H1 (cell line): ENCODE data around the gene RASGRP4. TPM values are rescaled to one million over a fixed set of nuclear protein-coding genes. Genes with fewer than 3 reads are reported as not detected.

Experiments
- CTCF ChIA-PET: fragments of 300-600 bp; sonication (Branson Sonifier 250); formaldehyde crosslinking; loops from one replicate; lab custom pipeline; 2021; ENCODE audit not compliant: partially characterized antibody; lab: Charles Lee
- POLR2A ChIA-PET: fragments of 300-600 bp; sonication (Branson Sonifier 250); formaldehyde crosslinking; loops from one replicate; lab custom pipeline; 2021; ENCODE audit warnings: inconsistent platforms; ENCODE audit not compliant: partially characterized antibody; lab: Charles Lee
- DNase-seq, 2 experiments: peaks; one replicate each; pipeline versions ENCODE4 v3.0.0 to v3.0.0-alpha.2; 2010 to 2022; ENCODE audit warnings: low spot score in 2 of 2, low read depth in 1 of 2, mixed read lengths in 1 of 2
- FAIRE-seq: peaks from 2 replicates; lab custom pipeline; 2011; peaks lifted over from hg19 to GRCh38; lab: Jason Lieb, UNC
- H2AFZ ChIP-seq: 2 replicates; pipeline ENCODE4 v1.8.1; 2012; ENCODE audit warnings: low read length, inconsistent platforms
- H2AK5ac ChIP-seq: 2 replicates; pipeline ENCODE4 v1.6.1; 2013; ENCODE audit warnings: low read depth, low read length
- H2BK120ac ChIP-seq: replicated peaks from 2 replicates; pipeline ENCODE3; 2013; ENCODE audit warnings: low read depth, low read length, inconsistent platforms
- H2BK12ac ChIP-seq: 2 replicates; pipeline ENCODE4 v1.6.1; 2013; ENCODE audit warnings: low read depth, low read length
- H2BK15ac ChIP-seq: 2 replicates; pipeline ENCODE4 v1.6.1; 2013; ENCODE audit warnings: low read length
- H2BK20ac ChIP-seq: 2 replicates; pipeline ENCODE4 v1.6.1; 2013; ENCODE audit warnings: low read length
- H2BK5ac ChIP-seq: 2 replicates; pipeline ENCODE4 v1.6.1; 2013; ENCODE audit warnings: low read depth, low read length
- H3K14ac ChIP-seq: 2 replicates; pipeline ENCODE4 v1.6.1; 2013; ENCODE audit warnings: inconsistent platforms; ENCODE audit not compliant: insufficient read length
- H3K18ac ChIP-seq: 2 replicates; pipeline ENCODE4 v1.6.1; 2013; ENCODE audit warnings: low read length; ENCODE audit errors: extremely low read depth
- H3K23ac ChIP-seq: 2 replicates; pipeline ENCODE4 v1.6.1; 2013; ENCODE audit warnings: inconsistent platforms; ENCODE audit not compliant: insufficient read length
- H3K23me2 ChIP-seq: 2 replicates; pipeline ENCODE4 v1.6.1; 2013; ENCODE audit warnings: low read depth, low read length
- H3K27ac ChIP-seq: 2 replicates; pipeline ENCODE4 v1.6.1; 2011; ENCODE audit warnings: low read depth, low read length, inconsistent platforms
- H3K27me3 ChIP-seq, 4 experiments: replicated peaks in 1 of 4; 1 replicate in 1 of 4; 2 replicates in 3 of 4; pipeline versions ENCODE4 v1.6.1 to v1.8.1; 2011 to 2013; ENCODE audit warnings: low read length in 3 of 4, mild to moderate bottlenecking in 3 of 4, inconsistent platforms in 2 of 4, mixed read lengths in 2 of 4, moderate library complexity in 1 of 4; ENCODE audit not compliant: control insufficient read depth in 3 of 4, insufficient read depth in 3 of 4; ENCODE audit errors: extremely low read depth in 1 of 4
- H3K36me3 ChIP-seq, 4 experiments: 2 replicates each; pipeline versions ENCODE4 v1.6.1 to v1.8.1; 2011 to 2013; ENCODE audit warnings: mild to moderate bottlenecking in 4 of 4, low read length in 3 of 4, moderate library complexity in 2 of 4, control low read depth in 1 of 4, inconsistent platforms in 1 of 4; ENCODE audit not compliant: insufficient read depth in 4 of 4, control insufficient read depth in 2 of 4
- H3K4ac ChIP-seq: replicated peaks from 2 replicates; pipeline ENCODE3; 2013; ENCODE audit warnings: low read length, low read depth, mixed read lengths, inconsistent platforms; ENCODE audit not compliant: insufficient read length
- H3K4me1 ChIP-seq, 4 experiments: replicated peaks in 1 of 4; 1 replicate in 1 of 4; 2 replicates in 3 of 4; pipeline versions ENCODE4 v1.6.1 to v1.8.1; 2011 to 2013; ENCODE audit warnings: low read length in 3 of 4, inconsistent platforms in 2 of 4, mixed read lengths in 1 of 4; ENCODE audit not compliant: insufficient read depth in 4 of 4, control insufficient read depth in 3 of 4
- H3K4me2 ChIP-seq, 2 experiments: 2 replicates each; pipeline versions ENCODE4 v1.6.1 to v1.8.1; 2011 to 2013; ENCODE audit warnings: low read depth in 2 of 2, low read length in 2 of 2, control low read depth in 1 of 2, inconsistent platforms in 1 of 2, mild to moderate bottlenecking in 1 of 2; ENCODE audit not compliant: insufficient read depth in 1 of 2
- H3K4me3 ChIP-seq, 4 experiments: fragments of 200-600, 300-600 bp in 1 of 4; sonication (generic), shearing (Covaris generic), sonication (Bioruptor Twin) in 1 of 4; 2 replicates each; pipeline versions ENCODE4 v1.5.1 to v1.8.1; 2011 to 2016; ENCODE audit warnings: low read length in 4 of 4, low read depth in 3 of 4, control low read depth in 2 of 4, inconsistent platforms in 2 of 4, mild to moderate bottlenecking in 2 of 4, mixed read lengths in 1 of 4, moderate library complexity in 1 of 4; ENCODE audit not compliant: insufficient read depth in 2 of 4; ENCODE audit errors: extremely low read depth in 1 of 4
- H3K56ac ChIP-seq: replicated peaks from 2 replicates; pipeline ENCODE3; 2013; ENCODE audit warnings: low read depth, mild to moderate bottlenecking, mixed read lengths, low read length, inconsistent platforms; ENCODE audit not compliant: insufficient read length
- H3K79me1 ChIP-seq: 2 replicates; pipeline ENCODE4 v1.6.1; 2013; ENCODE audit warnings: low read depth, low read length, control low read depth
- H3K79me2 ChIP-seq, 2 experiments: 2 replicates each; pipeline versions ENCODE4 v1.6.1 to v1.8.1; 2012 to 2013; ENCODE audit warnings: low read length in 2 of 2, mild to moderate bottlenecking in 2 of 2, inconsistent platforms in 1 of 2; ENCODE audit not compliant: insufficient read depth in 2 of 2, control insufficient read depth in 1 of 2
- H3K9ac ChIP-seq, 4 experiments: replicated peaks in 1 of 4; 1 replicate in 1 of 4; 2 replicates in 3 of 4; pipeline versions ENCODE4 v1.6.1 to v1.8.1; 2011 to 2013; ENCODE audit warnings: low read depth in 3 of 4, low read length in 3 of 4, control low read depth in 2 of 4, mild to moderate bottlenecking in 2 of 4, moderate library complexity in 2 of 4, inconsistent platforms in 1 of 4; ENCODE audit errors: extremely low read depth in 1 of 4
- H3K9me3 ChIP-seq, 2 experiments: 2 replicates each; pipeline versions ENCODE4 v1.6.1 to v1.8.1; 2012 to 2013; ENCODE audit warnings: mild to moderate bottlenecking in 2 of 2, moderate library complexity in 2 of 2, control low read depth in 1 of 2, inconsistent platforms in 1 of 2, low read depth in 1 of 2, low read length in 1 of 2, mixed read lengths in 1 of 2; ENCODE audit not compliant: insufficient read depth in 2 of 2
- H4K20me1 ChIP-seq, 2 experiments: replicated peaks in 1 of 2; 2 replicates each; pipeline versions ENCODE3 to v1.8.1; 2011 to 2013; ENCODE audit warnings: inconsistent platforms in 2 of 2, low read length in 2 of 2, mild to moderate bottlenecking in 1 of 2; ENCODE audit not compliant: insufficient read depth in 2 of 2, control insufficient read depth in 1 of 2
- H4K5ac ChIP-seq: 2 replicates; pipeline ENCODE4 v1.6.1; 2013; ENCODE audit warnings: low read length, low read depth, mixed read lengths, inconsistent platforms; ENCODE audit not compliant: insufficient read length
- H4K8ac ChIP-seq: 2 replicates; pipeline ENCODE4 v1.8.0; 2013; ENCODE audit warnings: mild to moderate bottlenecking, moderate library complexity, low read length, inconsistent platforms; ENCODE audit not compliant: insufficient read depth; ENCODE audit errors: extremely low read depth
- H4K91ac ChIP-seq: replicated peaks from 2 replicates; pipeline ENCODE3; 2013; ENCODE audit warnings: low read length, mixed read lengths, inconsistent platforms; ENCODE audit not compliant: insufficient read length
- CTCF ChIP-seq, 3 experiments: IDR thresholded peaks; 1 replicate in 2 of 3; 2 replicates in 1 of 3; pipeline versions ENCODE4 v1.5.1 to v1.6.1; 2011; ENCODE audit warnings: low read length in 3 of 3, mild to moderate bottlenecking in 3 of 3, inconsistent platforms in 2 of 3, low read depth in 1 of 3, moderate library complexity in 1 of 3; ENCODE audit not compliant: insufficient read depth in 1 of 3; ENCODE audit errors: control extremely low read depth in 1 of 3
- WGBS, 2 experiments: shearing (Covaris generic) in 1 of 2; methylation state at CpG; one replicate each; pipeline versions ENCODE4 v1.1.6 to v1.1.7; 2013 to 2015; ENCODE audit warnings: low lambda C conversion rate in 2 of 2, mixed read lengths in 2 of 2, inconsistent platforms in 1 of 2, low coverage in 1 of 2, missing lambda C conversion rate in 1 of 2; ENCODE audit not compliant: insufficient replicate concordance in 2 of 2, insufficient coverage in 1 of 2, insufficient read length in 1 of 2; ENCODE audit errors: extremely low coverage in 1 of 2, missing lambda C conversion rate in 1 of 2; 5-methylcytosine and 5-hydroxymethylcytosine counted together
- polyA plus RNA-seq, 7 experiments: library from polyadenylated mRNA; depleted of rRNA in 3 of 7; stranded (reverse) in 5 of 7; unstranded in 2 of 7; fragments of >200 nt in 5 of 7; fragments of 200-250 nt in 2 of 7; gene quantifications; 1 replicate in 5 of 7; 2 replicates in 1 of 7; 4 replicates in 1 of 7; pipeline versions ENCODE4 v1.2.1 to v1.2.3, GENCODE V29; 2011 to 2013; ENCODE audit warnings: missing spikeins in 2 of 7, mixed read lengths in 2 of 7
- total RNA-seq: library from RNA; stranded (reverse); fragmentation: NEBNext Ultra II Directional; extraction: Animal tissue kit (Norgen Biotek cat#: 25700); gene quantifications from 2 replicates; pipeline ENCODE4 v1.2.1, GENCODE V29; 2021

Gene RASGRP4
- total and polyA plus RNA-seq, 2 of the 8 experiments (the other 6 are each of a cell fraction or from before 2014, with no cell fraction given), result 1.9 to 3.1 TPM

GRCh38 chr19:38399081-38399480 lies 26.9 kb downstream of the RASGRP4 start:
- Histone ChIP-seq H3K4me1 (peaks cover 0 to 3% (median 0%) of the 10 kb centered on the region in 4 experiments; a peak in 3 of 7 replicates), H3K4ac (no peak overlapping the region), H3K36me3 (peaks cover 0 to 11% (median 0%) of the 10 kb centered on the region in 4 experiments; a peak in 1 of 8 replicates), H3K23ac (no peak overlapping the region), H3K27me3 (peaks cover 2 to 46% (median 43%) of the 10 kb centered on the region in 4 experiments), H3K27ac (no peak overlapping the region), H2BK20ac (no peak overlapping the region), H4K8ac (no peak overlapping the region), H2BK12ac (no peak overlapping the region), H3K4me2 (no peak overlapping the region), H3K23me2 (peaks cover 5% of the 10 kb centered on the region; the same call in 1 of the 2 replicates), H3K4me3 (no peak overlapping the region), H4K91ac (no peak overlapping the region)
- FAIRE-seq, result no peak
- no peak for TF ChIP-seq CTCF (IDR thresholded peaks at IDR 0.05; ENCODE audit: control extremely low read depth in 1 of 3, insufficient read depth in 1 of 3, low read depth in 1 of 3, low read length in 3 of 3)
- TF ChIP-seq, all 59 proteins: peak for 0
- Histone ChIP-seq H2BK15ac (no peak overlapping the region), H3K9ac (no peak overlapping the region), H3K79me2 (no peaks in the 10 kb centered on the region), H2AFZ (no peak overlapping the region), H3K18ac (no peak overlapping the region), H4K5ac (no peak overlapping the region), H3K79me1 (no peaks in the 10 kb centered on the region), H3K56ac (no peak overlapping the region), H2AK5ac (no peak overlapping the region), H2BK5ac (no peak overlapping the region), H4K20me1 (peaks cover 0 to 2% of the 10 kb centered on the region in 2 experiments), H3K9me3 (no peaks in the 10 kb centered on the region), H2BK120ac (no peak overlapping the region), H3K14ac (no peak overlapping the region)
- ChIA-PET POLR2A (interaction anchor here (1.5 to 6.1 kb wide), 2 partner anchors 10 to 108 kb away, joined by 3 to 38 read pairs; partner anchors contain the start of genes GGN and SPRED3), CTCF (interaction anchor here (1.4 kb wide), 1 partner anchor 15 kb away, joined by 4 read pairs; no protein-coding TSS in a partner anchor)
- 59% methylated on average over 6 of the region's 9 CpGs; no CpG with 5 or more reads in 1 of the 2 experiments for WGBS, 2 experiments
- no peak for DNase-seq
